Activated CD8-positive, alpha-beta T cell treated with anti-CD3 and anti-CD28 coated beads for 36 hours (primary cell): ENCODE data around the gene RPS3. TPM values are rescaled to one million over a fixed set of nuclear protein-coding genes. Genes with fewer than 3 reads are reported as not detected.
"Not testable (repeated sequence)": the region's sequence is repeated elsewhere in the genome, so short reads cannot be mapped to it uniquely, and the experiment has no call there.

Source experiments
- ATAC-seq: fragments of 200-7000 bp; cut with Tn5 transposase; one replicate; pipeline ENCODE4 v1.10.0; 2021; ENCODE audit warnings: mild to moderate bottlenecking, moderate library complexity
- CTCF ChIA-PET: fragments of 350-600 bp; sonication (Branson Sonifier 250); formaldehyde crosslinking; loops from one replicate; lab custom pipeline; 2021; ENCODE audit warnings: antibody characterized with exemption; lab: Charles Lee
- POLR2A ChIA-PET: fragments of 350-600 bp; sonication (Branson Sonifier 250); formaldehyde crosslinking; loops from one replicate; lab custom pipeline; 2021; ENCODE audit warnings: antibody characterized with exemption; lab: Charles Lee
- DNase-seq: peaks from one replicate; pipeline ENCODE4 v3.0.0-alpha.2; 2020
- H3K27ac Mint-ChIP-seq: one replicate; pipeline ENCODE4 v1.8.0; 2021; ENCODE audit warnings: mild to moderate bottlenecking, mixed read lengths
- H3K27me3 Mint-ChIP-seq: one replicate; pipeline ENCODE4 v1.8.0; 2021; ENCODE audit warnings: mixed read lengths
- H3K36me3 Mint-ChIP-seq: one replicate; pipeline ENCODE4 v1.8.0; 2021; ENCODE audit warnings: low read depth, mixed read lengths
- H3K4me1 Mint-ChIP-seq: one replicate; pipeline ENCODE4 v1.8.0; 2021; ENCODE audit warnings: low read depth, mixed read lengths
- H3K4me3 Mint-ChIP-seq: one replicate; pipeline ENCODE4 v1.8.0; 2021; ENCODE audit warnings: mild to moderate bottlenecking, moderate library complexity, mixed read lengths
- H3K9me3 Mint-ChIP-seq: one replicate; pipeline ENCODE4 v1.8.0; 2021; ENCODE audit warnings: mixed read lengths
- intact Hi-C: fragments of 100-400 bp; cut with micrococcal nuclease; formaldehyde crosslinking; loops from one replicate; pipeline ENCODE4 v1.10.0; 2022
- total RNA-seq, 2 experiments: library from RNA; stranded (reverse); gene quantifications; one replicate each; pipeline ENCODE4 v1.2.3, GENCODE V29; 2021
- TF ChIP-seq, protein P1 (sequence below): fragments of 200-600 bp; IDR thresholded peaks from one replicate; pipeline ENCODE4 v1.8.0; 2022; ENCODE audit warnings: antibody characterized with exemption, mild to moderate bottlenecking

Gene RPS3
- total RNA-seq, 2 experiments from 2014 or later = 4,906 to 4,954 TPM

DNA sequence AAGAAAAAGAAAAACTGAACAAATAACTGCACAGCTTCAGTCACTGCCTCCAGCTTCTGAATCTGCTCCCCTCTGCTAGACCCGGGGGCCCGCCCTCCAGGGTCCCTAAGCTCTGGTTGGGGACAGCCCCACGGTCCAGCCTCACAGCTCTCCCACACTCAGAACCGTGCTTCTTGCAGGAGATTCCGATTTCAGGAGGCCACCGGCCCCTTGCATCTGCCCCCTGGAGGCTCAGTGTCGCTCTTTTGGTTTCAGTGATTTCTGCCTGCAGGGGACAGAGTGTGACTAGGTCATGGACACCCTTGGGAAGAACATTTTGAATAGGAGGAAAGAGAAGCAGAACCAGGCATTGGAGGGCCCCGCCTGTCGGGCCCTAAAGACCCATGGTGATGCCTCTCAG, 23.1 kb upstream of the RPS3 start:
- Mint-ChIP-seq H3K9me3 (no peaks in the 10 kb centered on the region), H3K27ac (no peak overlapping the region), H3K4me3 (no peak overlapping the region), H3K27me3 (no peaks in the 10 kb centered on the region), H3K4me1 (no peaks in the 10 kb centered on the region), H3K36me3 (no peaks in the 10 kb centered on the region)
- ChIA-PET POLR2A (no interaction called here), CTCF (interaction anchor here (1.1 to 15.3 kb wide), 3 partner anchors 9 to 156 kb away, joined by 3 to 442 read pairs (median 21); no protein-coding TSS in a partner anchor)
- ATAC-seq = no peak
- intact Hi-C loops = no loop called here
- no peak for DNase-seq
- TF ChIP-seq, protein P1, sequence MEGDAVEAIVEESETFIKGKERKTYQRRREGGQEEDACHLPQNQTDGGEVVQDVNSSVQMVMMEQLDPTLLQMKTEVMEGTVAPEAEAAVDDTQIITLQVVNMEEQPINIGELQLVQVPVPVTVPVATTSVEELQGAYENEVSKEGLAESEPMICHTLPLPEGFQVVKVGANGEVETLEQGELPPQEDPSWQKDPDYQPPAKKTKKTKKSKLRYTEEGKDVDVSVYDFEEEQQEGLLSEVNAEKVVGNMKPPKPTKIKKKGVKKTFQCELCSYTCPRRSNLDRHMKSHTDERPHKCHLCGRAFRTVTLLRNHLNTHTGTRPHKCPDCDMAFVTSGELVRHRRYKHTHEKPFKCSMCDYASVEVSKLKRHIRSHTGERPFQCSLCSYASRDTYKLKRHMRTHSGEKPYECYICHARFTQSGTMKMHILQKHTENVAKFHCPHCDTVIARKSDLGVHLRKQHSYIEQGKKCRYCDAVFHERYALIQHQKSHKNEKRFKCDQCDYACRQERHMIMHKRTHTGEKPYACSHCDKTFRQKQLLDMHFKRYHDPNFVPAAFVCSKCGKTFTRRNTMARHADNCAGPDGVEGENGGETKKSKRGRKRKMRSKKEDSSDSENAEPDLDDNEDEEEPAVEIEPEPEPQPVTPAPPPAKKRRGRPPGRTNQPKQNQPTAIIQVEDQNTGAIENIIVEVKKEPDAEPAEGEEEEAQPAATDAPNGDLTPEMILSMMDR = no peak

GRCh38 chr11:75378776-75379175, 20.5 kb upstream of the RPS3 start:
- H3K36me3 Mint-ChIP-seq, intact Hi-C loops, POLR2A ChIA-PET, ATAC-seq, DNase-seq, H3K27ac Mint-ChIP-seq, H3K9me3 Mint-ChIP-seq, H3K27me3 Mint-ChIP-seq, H3K4me3 Mint-ChIP-seq, H3K4me1 Mint-ChIP-seq: not testable (repeated sequence)
- CTCF ChIA-PET = interaction anchor here (15.3 kb wide), 1 partner anchor 102 kb away, joined by 442 read pairs; no protein-coding TSS in a partner anchor

DNA sequence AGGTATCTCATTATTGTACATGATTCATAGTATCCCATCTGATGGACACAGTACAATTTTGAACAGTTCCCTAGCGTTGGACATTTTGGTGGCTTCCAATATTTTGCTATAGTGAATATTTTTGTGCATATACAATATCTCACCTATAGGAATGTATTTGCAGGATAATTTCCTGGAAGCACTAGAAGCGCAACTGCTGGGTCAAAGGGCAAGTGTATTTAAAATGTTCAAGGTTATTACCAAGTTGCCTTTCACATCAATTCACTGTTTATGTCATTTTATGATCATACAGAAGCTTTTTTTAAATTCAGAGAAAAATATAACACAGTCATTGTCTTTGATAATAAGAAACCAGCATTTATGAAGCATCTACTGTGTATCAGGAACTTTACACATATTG, 19.1 kb upstream of the RPS3 start:
- intact Hi-C loops = no loop called here
- DNase-seq (no peak), ATAC-seq (no peak)
- Mint-ChIP-seq H3K27me3 (no peaks in the 10 kb centered on the region), H3K36me3 (no peaks in the 10 kb centered on the region), H3K9me3 (no peaks in the 10 kb centered on the region), H3K4me3 (no peak overlapping the region), H3K4me1 (peaks cover 19% of the 10 kb centered on the region), H3K27ac (no peak overlapping the region)
- TF ChIP-seq, protein P1 = no peak
- POLR2A ChIA-PET = no interaction called here
- CTCF ChIA-PET = interaction anchor here (1.3 to 15.3 kb wide), 5 partner anchors 18 to 132 kb away, joined by 3 to 442 read pairs (median 4); no protein-coding TSS in a partner anchor

- ChIA-PET POLR2A (no interaction called here), CTCF (interaction anchor here (1.3 to 15.3 kb wide), 5 partner anchors 17 to 132 kb away, joined by 3 to 442 read pairs (median 4); no protein-coding TSS in a partner anchor)
- Mint-ChIP-seq H3K4me1 (peaks cover 19% of the 10 kb centered on the region), H3K9me3 (no peaks in the 10 kb centered on the region), H3K36me3 (no peaks in the 10 kb centered on the region), H3K4me3 (no peak overlapping the region), H3K27ac (no peak overlapping the region), H3K27me3 (no peaks in the 10 kb centered on the region)
- TF ChIP-seq, protein P1 = no peak
- ATAC-seq (no peak), DNase-seq (no peak)
- intact Hi-C loops = no loop called here
Observed at GRCh38 chr11:75380716-75381420, 18.4 kb upstream of the RPS3 start.

DNA sequence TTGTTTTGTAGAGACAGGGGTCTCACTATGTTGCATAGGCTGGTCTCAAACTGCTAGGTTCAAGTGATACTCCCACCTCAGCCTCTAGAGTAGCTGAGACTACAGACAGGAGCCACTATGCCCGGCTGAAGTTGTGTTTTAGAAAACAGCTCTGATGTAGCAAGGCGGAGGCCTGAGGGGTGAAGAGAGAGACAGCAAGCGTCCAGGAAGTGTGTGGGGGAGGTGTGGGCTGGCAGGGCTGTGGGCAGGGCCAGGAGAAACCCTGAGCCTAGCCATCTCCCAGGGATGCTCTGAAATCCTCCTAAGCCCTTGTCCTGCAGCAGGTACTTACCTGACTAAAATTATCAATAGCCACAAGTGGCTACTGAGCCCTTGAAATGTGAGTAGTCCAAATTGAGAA, 16.1 kb upstream of the RPS3 start:
- POLR2A ChIA-PET = interaction anchor here (0.9 to 2.4 kb wide), 4 partner anchors 16 to 103 kb away, joined by 4 to 8 read pairs (median 4); partner anchors contain the start of gene RPS3
- Mint-ChIP-seq H3K4me3 (no peak overlapping the region), H3K4me1 (peaks cover 19% of the 10 kb centered on the region)

More for the DNA sequence above, 16.1 kb upstream of the RPS3 start:
- ATAC-seq = peak; percentile 68
- no peaks in the 10 kb centered on the region for H3K36me3 Mint-ChIP-seq
- intact Hi-C loops = no loop called here
- DNase-seq = peak; percentile 53
- CTCF ChIA-PET = interaction anchor here (0.7 to 15.3 kb wide), 13 partner anchors 7 to 149 kb away, joined by 3 to 442 read pairs (median 4); no protein-coding TSS in a partner anchor
- H3K27ac Mint-ChIP-seq = peak overlapping the region; percentile 67
- H3K27me3 Mint-ChIP-seq = no peaks in the 10 kb centered on the region
- no peaks in the 10 kb centered on the region for H3K9me3 Mint-ChIP-seq
- TF ChIP-seq, protein P1 = no peak
